ENCODE measurements around the gene PIK3CB.

PIK3CB gene

DNA sequence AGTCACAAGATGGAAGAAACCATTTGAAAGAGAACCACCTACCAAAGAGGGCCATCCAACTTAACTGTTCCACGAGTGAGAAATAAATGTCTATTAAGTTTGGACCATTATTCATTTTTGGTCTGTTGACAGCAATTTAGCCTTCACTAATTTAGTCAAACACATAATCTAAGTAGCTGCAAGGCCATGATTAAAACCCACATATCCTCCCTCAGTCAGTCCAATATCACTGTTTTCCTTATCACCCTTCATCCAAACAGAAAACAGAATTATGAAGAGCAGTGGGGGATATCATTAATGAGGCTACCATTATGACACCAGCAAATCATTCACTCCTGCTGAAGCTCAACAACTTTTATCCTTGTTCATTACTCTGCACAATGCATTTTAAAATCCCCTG, 52.0 kb downstream of the PIK3CB start:
- no peak for DNase-seq (ENCODE audit: low read depth)
- TF ChIP-seq, protein P1, sequence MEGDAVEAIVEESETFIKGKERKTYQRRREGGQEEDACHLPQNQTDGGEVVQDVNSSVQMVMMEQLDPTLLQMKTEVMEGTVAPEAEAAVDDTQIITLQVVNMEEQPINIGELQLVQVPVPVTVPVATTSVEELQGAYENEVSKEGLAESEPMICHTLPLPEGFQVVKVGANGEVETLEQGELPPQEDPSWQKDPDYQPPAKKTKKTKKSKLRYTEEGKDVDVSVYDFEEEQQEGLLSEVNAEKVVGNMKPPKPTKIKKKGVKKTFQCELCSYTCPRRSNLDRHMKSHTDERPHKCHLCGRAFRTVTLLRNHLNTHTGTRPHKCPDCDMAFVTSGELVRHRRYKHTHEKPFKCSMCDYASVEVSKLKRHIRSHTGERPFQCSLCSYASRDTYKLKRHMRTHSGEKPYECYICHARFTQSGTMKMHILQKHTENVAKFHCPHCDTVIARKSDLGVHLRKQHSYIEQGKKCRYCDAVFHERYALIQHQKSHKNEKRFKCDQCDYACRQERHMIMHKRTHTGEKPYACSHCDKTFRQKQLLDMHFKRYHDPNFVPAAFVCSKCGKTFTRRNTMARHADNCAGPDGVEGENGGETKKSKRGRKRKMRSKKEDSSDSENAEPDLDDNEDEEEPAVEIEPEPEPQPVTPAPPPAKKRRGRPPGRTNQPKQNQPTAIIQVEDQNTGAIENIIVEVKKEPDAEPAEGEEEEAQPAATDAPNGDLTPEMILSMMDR (conservative IDR thresholded peaks at IDR 0.05; ENCODE audit: low read length), result no peak

DNA sequence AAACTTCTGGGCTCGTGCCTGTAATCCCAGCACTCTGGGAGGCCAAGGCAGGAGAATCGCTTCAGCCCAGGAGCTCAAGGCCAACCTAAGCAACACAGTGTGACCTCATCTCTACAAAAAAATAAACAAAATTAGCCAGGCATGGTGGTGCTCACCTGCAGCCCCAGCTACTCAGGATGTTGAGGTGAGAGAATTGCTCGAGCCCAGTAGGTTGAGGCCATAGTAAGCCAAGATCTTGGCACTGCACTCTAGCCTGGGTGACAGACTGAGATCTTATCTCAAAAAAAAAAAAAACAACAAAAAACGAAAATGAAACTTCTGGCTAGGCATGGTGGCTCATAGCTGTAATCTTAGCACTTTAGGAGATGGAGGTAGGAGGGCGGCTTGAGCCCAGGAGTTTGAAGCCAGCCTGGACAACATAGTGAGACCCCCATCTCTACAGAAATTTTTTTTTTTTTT, 53.7 kb downstream of the PIK3CB start:
- TF ChIP-seq, protein P1 (conservative IDR thresholded peaks at IDR 0.05; ENCODE audit: low read length), result no peak
- DNase-seq (ENCODE audit: low read depth), result no peak
- H3K4me3 ChIP-seq (ENCODE audit: low read length), result no peak overlapping the region

More for the DNA sequence above, 52.0 kb downstream of the PIK3CB start:
- H3K4me3 ChIP-seq (ENCODE audit: low read length), result no peak overlapping the region

DNA sequence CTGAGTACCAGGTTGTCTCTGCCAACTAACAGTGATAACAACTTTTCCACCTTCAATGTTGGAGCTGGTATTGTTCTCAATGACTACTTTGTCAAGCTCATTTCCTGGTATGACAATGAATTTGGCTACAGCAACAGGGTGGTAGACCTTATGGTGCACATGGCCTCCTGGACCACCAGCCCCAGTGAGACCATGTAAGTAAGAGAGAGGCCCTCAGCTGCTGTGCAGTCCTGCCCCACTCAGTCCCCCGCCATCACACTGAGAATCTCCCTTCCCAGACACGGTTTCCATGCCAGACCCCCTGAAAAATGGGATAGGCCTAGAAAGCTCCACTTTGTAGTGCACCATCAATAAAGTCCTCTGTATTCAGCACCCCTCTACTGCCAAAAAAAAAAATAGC, 56.1 kb downstream of the PIK3CB start:
- no peak for DNase-seq (ENCODE audit: low read depth)
- TF ChIP-seq, protein P1 (conservative IDR thresholded peaks at IDR 0.05; ENCODE audit: low read length), result no peak
- no peak overlapping the region for H3K4me3 ChIP-seq (ENCODE audit: low read length)

DNA sequence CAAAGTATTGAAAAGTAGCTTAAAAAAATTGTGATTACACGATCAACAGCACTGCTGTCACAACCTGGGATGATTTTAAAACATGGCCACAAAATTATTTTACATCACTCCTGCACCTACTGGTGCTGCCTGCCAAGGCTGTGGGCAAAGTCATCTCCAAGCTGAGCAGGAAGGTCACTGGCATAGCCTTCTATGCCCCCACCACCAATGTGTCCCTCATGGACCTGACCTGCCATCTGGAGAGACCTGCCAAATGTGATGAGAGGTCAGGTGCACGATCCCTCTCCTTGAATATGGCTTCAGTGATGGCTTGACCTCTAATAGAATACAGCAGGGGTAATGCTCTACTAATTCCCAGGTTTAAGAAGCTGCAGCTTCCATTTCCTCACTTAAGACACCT, 57.8 kb downstream of the PIK3CB start:
- TF ChIP-seq, protein P1 (conservative IDR thresholded peaks at IDR 0.05; ENCODE audit: low read length), result no peak
- DNase-seq (ENCODE audit: low read depth), result no peak
- no peak overlapping the region for H3K4me3 ChIP-seq (ENCODE audit: low read length)

DNA sequence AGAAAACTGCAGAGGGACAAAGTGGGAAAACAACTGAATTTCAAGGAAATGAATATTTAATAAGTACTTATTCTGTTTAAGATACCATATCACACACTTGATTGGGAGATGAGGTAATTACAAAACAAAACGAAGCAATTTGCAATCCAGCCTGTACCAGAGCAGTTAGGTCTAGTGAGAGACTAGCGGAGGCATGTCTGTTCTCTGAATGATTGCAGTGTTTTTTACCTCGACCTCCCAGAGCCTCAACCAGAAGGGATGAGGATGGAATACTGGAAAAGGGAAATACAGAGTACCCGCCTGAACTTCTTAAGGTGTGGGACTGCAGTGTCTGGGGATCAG, 59.5 kb downstream of the PIK3CB start:
- H3K4me3 ChIP-seq (ENCODE audit: low read length), result no peak overlapping the region
- TF ChIP-seq, protein P1 (conservative IDR thresholded peaks at IDR 0.05; ENCODE audit: low read length), result no peak
- DNase-seq (ENCODE audit: low read depth), result peak; percentile 19

DNA sequence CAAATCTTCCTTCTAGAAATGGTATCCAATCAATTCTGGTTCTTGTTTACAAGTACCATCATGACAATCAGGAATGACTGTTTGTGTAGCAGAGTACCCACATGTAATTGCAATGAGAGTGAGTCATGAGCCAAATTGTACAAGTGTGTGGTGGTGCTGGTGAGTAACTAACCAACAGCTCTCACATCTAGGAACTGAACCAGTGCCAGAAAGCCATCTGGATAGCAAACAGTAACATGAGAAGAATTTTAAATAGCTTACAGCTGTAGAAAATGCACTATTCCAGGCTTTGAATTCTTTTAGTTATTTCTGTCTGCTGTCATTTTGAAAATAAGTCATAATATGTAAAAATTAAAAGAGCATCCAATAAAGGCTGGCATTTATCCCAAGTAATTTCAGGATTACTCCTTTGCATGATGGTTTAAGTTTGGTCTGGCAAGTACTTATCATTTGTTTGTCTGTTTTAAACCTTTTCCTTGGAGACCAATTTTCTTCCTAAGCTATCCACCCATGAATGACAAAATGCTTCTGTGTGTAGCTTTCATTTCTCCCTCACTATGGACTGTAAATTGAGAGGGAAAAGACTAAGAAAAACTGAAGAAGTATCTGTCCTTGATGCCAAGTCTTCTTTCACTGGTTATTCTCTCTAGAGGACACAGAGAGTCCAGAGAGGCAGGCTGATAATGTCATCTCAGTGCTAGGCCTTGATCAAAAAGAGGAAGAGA, 60.0 kb downstream of the PIK3CB start:
- peak; percentile 100 for DNase-seq (ENCODE audit: low read depth)
- TF ChIP-seq, protein P1 (conservative IDR thresholded peaks at IDR 0.05; ENCODE audit: low read length), result no peak
- H3K4me3 ChIP-seq (ENCODE audit: low read length), result no peak overlapping the region

DNA sequence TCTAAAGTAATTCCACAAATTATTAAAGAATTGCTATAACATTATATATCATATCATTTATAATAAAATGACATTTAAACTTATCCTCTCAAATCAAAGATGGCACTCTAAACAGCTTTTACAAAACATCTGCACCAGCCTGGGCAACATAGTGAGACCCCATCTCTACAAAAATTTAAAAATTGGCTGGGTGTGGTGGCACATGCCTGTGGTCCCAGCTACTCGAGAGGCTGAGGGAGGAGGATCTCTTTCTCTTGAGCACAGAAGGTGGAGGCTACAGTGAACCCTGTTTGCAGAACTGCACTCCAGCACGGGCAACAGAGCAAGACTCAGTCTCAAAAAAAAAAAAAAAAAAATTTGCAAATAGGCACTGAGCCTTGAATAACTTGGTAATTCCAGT, 63.1 kb downstream of the PIK3CB start:
- TF ChIP-seq, protein P1 (conservative IDR thresholded peaks at IDR 0.05; ENCODE audit: low read length), result no peak
- H3K4me3 ChIP-seq (ENCODE audit: low read length), result no peak overlapping the region
- no peak for DNase-seq (ENCODE audit: low read depth)
